ENCODE measurements around the gene THSD4. TPM values are rescaled to one million over a fixed set of nuclear protein-coding genes. Genes with fewer than 3 reads are reported as not detected.
"Not testable (repeated sequence)": the region's sequence is repeated elsewhere in the genome, so short reads cannot be mapped to it uniquely, and the experiment has no call there.

The THSD4 gene
- total RNA-seq, 1 experiment from 2014 or later, result 1.2 TPM

GRCh38 chr15:71294251-71294910 lies 179.1 kb downstream of the THSD4 start:
- DNase-seq (ENCODE audit: low spot score), result peak; percentile 67

GRCh38 chr15:71294911-71295602 lies 179.8 kb downstream of the THSD4 start:
- peak; percentile 94 for DNase-seq (ENCODE audit: low spot score)

GRCh38 chr15:71295603-71296314 lies 180.5 kb downstream of the THSD4 start:
- peak; percentile 42 for DNase-seq (ENCODE audit: low spot score)

- no peak for DNase-seq (ENCODE audit: low spot score)
These were observed 181.0 kb downstream of the THSD4 start for GRCh38 chr15:71296315-71296679.

- DNase-seq (ENCODE audit: low spot score), result no peak
These were observed 186.8 kb downstream of the THSD4 start for GRCh38 chr15:71301958-71302621.

GRCh38 chr15:71302861-71303410 lies 187.7 kb downstream of the THSD4 start:
- DNase-seq (ENCODE audit: low spot score), result no peak

GRCh38 chr15:71303977-71304376 lies 188.7 kb downstream of the THSD4 start:
- DNase-seq (ENCODE audit: low spot score), result no peak

GRCh38 chr15:71304681-71305080 lies 189.4 kb downstream of the THSD4 start:
- DNase-seq (ENCODE audit: low spot score), result no peak

- no peak for DNase-seq (ENCODE audit: low spot score)
These were observed 191.3 kb downstream of the THSD4 start for GRCh38 chr15:71306538-71306937.

GRCh38 chr15:71312194-71312708 lies 197.0 kb downstream of the THSD4 start:
- no peak for DNase-seq (ENCODE audit: low spot score)

GRCh38 chr15:71312731-71313460 lies 197.6 kb downstream of the THSD4 start:
- no peak for DNase-seq (ENCODE audit: low spot score)

- no peak for DNase-seq (ENCODE audit: low spot score)
These were observed 198.5 kb downstream of the THSD4 start for GRCh38 chr15:71313806-71314205.

GRCh38 chr15:71314956-71315537 lies 199.8 kb downstream of the THSD4 start:
- no peak for DNase-seq (ENCODE audit: low spot score)

GRCh38 chr15:71316911-71317310 lies 201.6 kb downstream of the THSD4 start:
- DNase-seq (ENCODE audit: low spot score), result no peak

GRCh38 chr15:71319424-71319823 lies 204.2 kb downstream of the THSD4 start:
- not testable (repeated sequence) for DNase-seq (ENCODE audit: low spot score)

GRCh38 chr15:71319935-71320334 lies 204.7 kb downstream of the THSD4 start:
- no peak for DNase-seq (ENCODE audit: low spot score)

- no peak for DNase-seq (ENCODE audit: low spot score)
These were observed 207.8 kb downstream of the THSD4 start for GRCh38 chr15:71323082-71323481.

- DNase-seq (ENCODE audit: low spot score), result no peak
These were observed 208.3 kb downstream of the THSD4 start for GRCh38 chr15:71323584-71323983.

- no peak for DNase-seq (ENCODE audit: low spot score)
These were observed 210.2 kb downstream of the THSD4 start for GRCh38 chr15:71325481-71325880.

GRCh38 chr15:71328453-71328852 lies 213.2 kb downstream of the THSD4 start:
- no peak for DNase-seq (ENCODE audit: low spot score)

- DNase-seq (ENCODE audit: low spot score), result no peak
These were observed 213.8 kb downstream of the THSD4 start for GRCh38 chr15:71329041-71329440.

Data from H4 (cell line).